DMS 273 (cell line): ENCODE measurements around the gene XIRP2.
"Not testable (repeated sequence)": the region's sequence is repeated elsewhere in the genome, so short reads cannot be mapped to it uniquely, and the experiment has no call there.

Experiments
- DNase-seq: peaks from one replicate; lab custom pipeline; 2025; ENCODE audit not compliant: unreplicated experiment; lab: John Stamatoyannopoulos, UW

The XIRP2 gene

DNA sequence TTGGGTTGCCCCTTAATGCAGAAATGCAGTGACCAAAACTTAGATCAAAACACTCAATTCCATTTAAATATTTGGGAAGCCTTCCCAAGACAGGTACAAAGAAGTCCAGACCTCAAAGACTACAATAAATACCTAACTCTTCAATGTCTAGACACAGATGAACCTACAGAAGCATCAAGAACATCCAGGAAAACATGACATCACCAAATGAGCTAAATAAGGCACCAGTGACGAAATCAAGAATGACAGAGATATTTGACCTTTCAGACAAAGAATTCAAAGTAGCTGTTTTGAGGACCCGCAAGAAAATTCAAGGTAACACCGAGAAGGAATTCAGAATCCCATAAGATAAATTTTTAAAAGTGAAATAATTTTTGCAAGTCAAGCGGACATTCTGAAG is 140.2 kb downstream of the XIRP2 start:
- no peak for DNase-seq

DNA sequence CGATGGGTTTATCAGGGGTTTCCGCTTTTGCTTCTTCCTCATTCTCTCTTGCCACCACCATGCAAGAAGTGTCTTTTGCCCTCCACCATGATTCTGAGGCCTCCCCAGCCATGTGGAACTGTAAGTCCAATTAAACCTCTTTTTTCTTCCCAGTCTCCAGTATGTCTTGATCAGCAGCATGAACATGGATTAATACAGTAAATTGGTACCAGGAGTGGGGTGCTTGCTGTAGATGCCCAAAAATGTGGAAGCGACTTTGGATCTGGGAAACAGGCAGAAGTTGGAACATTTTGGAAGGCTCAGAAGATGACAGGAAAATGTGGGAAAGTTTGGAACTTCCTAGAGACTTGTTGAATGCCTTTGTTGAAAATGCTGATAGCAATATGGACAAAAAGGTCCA is 146.7 kb downstream of the XIRP2 start:
- not testable (repeated sequence) for DNase-seq

DNA sequence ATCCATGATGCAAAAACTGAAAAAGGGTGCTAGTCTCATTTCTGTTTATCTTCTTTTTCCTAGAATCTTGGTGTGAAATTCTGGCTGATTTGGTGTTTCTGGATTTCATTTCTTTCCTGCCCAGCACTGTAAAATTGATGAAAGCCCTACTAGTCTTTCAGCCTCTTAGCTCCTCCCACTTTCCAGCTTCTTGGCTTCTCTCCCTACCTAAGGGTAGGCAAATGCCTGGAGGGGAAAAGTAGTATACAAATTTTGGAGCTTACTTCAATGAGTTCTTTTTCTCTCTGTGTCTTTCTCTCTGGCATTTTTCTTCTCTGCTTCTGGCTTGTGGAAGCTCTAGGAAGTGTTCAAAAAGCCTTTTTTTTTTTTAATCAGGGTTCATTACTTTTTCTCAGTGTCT is 160.5 kb downstream of the XIRP2 start:
- DNase-seq: no peak

DNA sequence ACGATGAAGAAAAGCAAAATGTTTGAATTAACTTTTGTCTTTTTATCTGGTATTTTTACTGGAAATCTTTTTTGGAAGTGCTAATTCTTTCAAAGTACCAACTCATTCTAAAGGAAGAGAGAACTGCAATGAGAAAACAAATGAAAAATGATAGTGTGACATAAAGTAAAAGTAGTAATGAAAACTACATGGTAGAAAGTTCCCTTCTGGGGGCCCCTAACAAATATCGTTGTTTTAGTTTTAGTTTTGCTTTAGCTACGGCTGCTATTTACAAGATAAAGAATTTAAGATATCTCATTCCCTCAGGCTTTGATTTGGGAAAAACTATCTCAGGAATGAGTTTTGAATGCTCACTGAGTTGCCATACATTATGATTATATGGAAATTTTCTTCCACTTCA is 161.4 kb downstream of the XIRP2 start:
- DNase-seq: no peak

DNA sequence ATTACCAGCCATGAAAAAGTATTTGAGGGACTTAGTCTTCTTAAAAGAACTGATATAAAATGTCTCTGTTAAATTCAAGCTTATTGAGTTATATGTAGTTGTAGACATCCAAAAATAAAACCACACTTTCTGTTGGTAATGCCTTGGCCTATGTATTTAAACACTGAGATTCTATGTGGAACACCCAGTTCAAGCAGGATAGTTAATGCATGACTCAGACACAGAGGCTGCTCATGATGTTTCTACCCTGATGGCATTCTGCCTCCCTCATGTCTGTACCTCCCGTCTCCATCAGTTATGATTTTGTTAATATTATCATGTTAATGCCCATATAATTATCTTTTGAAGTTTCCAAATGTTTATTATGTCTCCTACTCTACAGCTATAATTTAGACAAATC is 164.5 kb downstream of the XIRP2 start:
- DNase-seq: no peak

DNA sequence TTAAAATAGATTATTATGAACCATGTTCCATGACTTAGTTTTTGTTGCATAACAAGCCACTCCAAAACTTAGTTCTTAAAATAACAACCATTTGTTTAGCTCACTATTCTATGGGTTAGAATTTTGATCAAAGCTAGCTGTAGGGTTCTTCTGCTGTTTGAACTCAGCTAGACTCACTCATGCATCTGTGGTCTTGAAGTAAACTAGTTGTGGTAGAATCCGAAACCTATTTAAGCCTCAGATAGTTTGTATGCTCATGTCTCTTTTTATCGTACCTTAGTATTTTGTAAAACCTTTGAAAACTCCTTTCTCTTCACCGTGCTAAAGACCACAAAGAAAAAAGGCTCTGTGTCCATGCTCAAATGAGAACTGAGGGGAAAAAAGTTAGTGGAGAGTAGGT is 166.6 kb downstream of the XIRP2 start:
- DNase-seq: no peak

DNA sequence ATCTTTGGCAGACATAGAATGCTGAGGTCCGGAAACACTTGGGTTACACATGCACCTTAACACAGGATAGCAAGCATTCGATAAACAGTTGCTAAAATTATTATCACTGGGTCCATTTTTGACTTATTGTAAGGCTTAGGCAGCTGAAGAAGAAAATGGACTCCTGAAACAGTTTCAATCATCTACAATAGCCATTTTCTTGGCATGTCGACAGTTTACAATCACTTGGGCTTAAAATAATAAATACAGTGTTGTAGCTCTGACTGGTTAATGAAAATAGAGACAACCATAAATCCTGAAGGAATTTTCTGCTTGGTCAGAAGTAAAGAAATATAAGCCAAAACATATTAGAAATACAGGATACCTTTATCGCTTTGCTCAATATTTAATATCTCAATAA is 169.2 kb downstream of the XIRP2 start:
- DNase-seq: no peak

DNA sequence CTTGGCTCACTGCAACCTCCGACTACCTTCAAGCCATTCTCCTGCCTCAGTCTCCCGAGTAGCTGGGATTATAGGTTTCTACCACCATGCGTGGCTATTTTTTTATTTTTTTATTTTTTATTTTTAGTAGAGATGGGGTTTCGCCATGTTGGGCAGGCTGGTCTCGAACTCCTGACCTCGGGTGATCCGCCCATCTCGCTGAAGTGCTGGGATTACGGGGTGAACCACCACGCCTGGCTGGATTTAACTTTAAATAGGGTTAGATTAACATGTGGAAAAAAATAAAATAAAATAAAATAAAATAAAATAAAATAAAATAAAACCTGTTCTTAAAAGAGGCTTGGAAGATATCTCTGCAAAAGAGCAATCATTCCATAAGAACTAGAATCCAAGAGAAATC is 170.9 kb downstream of the XIRP2 start:
- DNase-seq: no peak

DNA sequence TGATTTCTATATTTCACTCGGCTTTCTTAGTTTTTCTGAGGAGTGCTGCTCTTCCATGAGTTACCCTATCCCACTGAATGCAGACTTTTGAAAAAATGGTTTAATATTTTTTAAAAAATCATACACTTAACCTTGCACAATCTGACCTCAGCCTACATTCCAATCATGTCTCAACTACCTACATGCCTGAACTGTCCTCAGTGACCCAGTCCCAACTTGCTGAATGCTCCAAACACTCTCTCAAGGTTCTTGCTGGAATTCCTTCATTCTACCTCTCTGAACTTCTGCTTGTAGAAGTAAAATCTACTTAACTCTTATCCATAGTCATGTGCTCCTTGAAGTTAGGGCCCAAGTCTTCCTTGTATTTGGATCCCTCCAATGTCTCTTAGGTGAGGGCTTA is 181.6 kb downstream of the XIRP2 start:
- DNase-seq: no peak

DNA sequence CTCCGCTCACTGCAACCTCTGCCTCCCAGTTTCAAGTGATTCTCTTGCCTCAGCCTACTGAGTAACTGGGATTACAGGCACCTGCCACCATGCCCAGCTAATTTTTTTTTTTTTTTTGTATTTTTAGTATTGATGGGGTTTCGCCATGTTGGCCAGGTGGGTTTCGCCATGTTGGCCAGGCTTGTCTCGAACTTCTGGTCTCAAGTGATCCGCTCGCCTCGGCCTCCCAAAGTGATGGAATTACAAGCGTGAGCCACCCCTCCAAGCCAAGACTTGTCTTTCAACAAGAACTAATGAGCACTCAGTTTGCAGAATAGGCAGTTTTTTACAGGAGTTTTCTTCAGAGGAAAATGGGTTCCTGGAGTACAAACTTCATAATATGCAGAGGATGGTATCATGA is 187.4 kb downstream of the XIRP2 start:
- DNase-seq: not testable (repeated sequence)

DNA sequence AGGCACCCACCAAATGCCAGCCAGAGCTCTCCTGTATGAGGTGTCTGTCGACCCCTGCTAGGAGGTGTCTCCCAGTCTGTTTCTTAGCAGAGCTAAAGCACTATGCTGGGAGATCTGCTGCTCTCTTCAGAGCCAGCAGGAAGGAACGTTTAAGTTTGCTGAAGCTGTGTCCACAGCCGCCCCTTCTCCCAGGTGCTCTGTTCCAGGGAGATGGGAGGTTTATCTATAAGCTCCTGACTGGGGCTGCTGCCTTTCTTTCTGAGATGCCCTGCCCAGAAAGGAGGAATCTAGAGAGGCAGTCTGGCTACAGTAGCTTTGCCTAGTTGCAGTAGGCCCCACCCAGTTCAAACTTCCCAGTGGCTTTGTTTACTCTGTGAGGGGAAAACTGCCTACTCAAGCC is 210.7 kb downstream of the XIRP2 start:
- not testable (repeated sequence) for DNase-seq

DNA sequence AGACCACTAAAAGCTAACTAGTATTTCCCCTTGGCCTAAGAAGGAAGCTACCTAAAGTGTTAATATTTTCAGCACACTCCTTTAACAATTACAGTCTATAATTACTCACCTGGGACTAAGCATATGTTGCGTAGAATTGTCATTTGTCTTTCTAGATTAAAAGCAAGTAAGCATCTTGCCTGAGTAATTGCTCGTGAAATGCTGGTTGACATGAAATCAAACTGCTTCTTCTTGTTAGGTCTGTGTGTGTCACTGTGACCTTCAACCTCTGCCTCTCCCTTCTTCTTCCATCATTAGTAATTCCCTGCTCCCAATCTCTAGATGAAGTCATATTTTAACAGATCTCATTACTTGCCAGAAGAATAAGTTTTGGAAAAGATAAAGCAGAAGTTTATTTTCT is 212.2 kb downstream of the XIRP2 start:
- DNase-seq: no peak

DNA sequence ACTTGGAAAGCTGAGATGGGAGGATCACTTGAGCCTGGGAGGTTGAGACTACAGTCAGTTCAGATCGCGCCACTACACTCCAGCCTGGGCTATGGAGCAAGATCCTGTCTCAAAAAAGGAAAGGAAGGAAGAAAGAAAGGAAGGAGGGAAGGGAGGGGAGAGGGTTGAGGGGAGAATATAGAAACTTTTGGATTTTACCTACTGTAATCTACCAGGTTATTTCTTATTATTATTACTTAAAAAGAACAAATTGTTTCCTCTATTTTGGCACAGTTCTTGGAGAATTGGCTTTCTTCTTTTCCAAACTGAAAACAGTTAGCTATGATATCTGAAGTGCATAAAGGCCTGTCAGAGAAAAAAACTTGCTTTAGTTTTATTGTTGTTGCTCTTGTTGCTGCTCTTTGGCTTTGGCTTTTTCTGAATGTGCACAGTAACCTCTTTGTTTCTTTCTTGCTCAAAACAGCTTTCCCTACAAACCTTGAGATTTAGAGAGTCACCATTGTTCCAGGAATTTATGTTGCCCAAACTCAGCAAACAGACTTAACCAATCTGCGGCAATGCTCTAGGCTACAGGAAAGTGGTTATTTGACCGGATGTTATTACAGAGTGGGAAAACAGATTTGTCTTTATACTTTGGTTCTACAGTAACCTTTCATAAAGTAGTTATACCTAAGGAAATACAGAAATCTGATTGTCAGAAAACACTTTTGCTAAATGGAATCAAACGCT is 214.9 kb downstream of the XIRP2 start:
- no peak for DNase-seq

DNA sequence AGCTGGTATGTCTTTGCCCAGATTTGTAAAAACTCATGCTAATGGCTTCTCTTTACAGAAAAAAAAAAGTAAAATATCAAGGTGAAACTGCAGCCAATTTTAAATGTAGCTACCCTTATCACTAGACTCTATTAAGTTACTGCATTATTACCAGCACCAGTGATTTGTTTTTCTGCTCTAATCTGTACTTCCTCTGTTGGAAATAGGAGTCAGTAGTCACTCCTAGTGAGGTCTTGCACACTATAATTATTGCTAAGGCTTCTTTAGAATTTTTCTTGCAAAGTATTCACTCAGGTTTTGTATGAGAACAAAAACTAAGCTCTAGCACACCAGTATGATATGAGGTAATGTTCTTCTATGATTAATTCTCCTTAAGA is 215.5 kb downstream of the XIRP2 start:
- no peak for DNase-seq

DNA sequence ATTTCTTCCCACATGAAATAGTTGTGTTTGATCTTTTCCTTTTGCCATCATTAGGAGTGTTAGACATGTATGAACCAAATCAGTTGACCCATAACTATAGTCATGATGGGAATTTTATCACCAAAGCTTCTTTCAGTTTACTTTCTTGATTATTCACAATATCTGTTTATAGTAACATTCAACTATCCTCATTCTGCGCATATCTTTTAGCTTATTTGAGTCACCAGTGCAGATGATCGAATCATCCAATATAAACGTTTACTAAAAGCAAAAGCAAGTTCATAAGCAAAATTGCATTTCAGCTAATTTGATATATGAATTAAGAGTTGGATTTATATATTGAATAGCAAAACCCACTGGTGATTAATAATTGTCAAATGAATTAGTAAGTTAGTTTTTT is 216.4 kb downstream of the XIRP2 start:
- DNase-seq: no peak

DNA sequence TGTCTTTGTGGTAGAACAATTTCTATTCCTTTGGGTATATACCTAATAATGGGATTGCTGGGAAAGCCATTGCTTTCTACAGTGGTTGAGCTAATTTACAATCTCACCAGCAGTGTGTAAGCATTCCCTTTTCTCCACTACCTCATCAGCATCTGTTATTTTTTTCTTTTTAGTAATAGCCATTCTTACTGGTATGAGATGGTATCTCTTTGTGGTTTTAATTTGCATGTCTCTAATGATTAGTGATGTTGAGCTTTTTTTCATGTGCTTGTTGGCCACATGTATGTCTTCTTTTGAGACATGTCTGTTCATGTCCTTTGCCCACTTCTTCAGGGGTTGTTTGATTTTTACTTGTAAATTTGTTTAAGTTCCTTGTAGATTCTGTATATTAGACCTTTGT is 221.4 kb downstream of the XIRP2 start:
- DNase-seq: not testable (repeated sequence)

DNA sequence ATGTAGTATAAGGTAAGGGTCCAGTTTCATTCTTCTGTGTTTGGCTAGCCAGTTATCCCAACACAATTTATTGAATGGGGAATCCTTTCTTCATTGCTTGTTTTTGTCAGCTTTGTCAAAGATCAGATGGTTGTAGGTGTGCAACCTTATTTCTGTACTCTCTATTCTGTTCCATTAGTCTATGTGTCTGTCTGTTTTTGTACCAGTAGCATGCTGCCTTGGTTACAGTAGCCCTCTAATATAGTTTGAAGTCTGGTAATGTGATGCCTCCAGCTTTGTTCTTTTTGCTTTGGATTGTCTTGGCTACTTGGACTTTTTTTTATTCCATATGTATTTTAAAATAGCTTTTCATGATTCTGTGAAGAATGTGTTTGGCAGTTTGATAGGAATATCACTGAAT is 222.1 kb downstream of the XIRP2 start:
- DNase-seq: no peak

DNA sequence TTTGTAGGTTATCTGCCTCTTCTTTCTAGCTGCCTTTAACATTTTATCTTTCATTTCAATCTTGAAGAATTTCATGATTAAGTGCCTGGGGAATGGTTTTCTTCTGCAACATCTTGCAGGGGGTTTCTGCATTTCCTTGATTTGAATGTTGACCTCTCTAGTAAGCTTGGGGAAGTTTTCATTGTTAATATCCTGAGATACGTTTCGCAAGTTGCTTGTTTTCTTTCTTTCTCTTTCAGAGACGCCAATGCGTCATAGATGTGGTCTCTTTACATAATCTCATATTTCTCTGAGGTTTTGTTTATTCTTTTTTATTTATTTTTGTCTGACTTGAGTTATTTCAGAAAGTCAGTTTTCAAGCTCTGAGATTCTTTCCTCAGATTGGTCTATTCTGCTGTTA is 225.7 kb downstream of the XIRP2 start:
- no peak for DNase-seq

DNA sequence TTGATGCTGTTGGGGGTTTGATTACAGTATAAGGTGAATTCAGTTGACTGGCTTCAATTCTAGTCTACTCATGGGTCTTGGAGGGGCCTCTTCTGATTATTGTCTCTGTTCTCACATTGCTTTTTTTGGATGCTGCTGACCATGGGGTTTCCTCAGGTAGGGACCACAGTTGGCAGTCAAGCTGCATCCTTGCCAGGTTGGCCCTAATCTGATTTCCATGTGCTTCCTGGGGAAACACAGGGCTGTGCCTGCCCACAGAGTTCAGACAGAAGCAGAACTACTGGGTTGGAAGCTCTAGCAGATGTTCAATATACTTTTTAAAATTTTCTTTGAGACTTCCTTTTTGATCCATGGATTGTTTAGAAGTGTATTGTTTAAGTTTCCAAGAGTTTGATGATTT is 227.3 kb downstream of the XIRP2 start:
- no peak for DNase-seq

DNA sequence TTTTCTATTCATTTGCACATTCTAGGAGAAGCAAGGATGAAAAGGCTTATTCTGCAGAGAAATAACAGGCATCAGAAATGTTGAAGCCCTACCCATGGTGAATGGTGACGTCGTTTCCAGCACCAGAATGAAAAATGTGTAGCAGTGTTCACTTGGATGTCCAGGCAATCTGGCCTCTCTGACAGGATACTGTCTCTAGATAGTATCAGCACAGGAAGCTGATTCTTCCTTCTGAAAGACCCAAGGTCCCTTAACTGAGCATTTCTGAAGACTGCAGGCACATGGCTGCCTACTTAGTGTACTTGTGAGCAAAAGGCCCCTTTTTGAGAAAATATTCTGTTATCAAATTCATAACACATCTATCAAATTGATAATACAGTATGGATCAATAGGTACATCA is 234.1 kb downstream of the XIRP2 start:
- no peak for DNase-seq

DNA sequence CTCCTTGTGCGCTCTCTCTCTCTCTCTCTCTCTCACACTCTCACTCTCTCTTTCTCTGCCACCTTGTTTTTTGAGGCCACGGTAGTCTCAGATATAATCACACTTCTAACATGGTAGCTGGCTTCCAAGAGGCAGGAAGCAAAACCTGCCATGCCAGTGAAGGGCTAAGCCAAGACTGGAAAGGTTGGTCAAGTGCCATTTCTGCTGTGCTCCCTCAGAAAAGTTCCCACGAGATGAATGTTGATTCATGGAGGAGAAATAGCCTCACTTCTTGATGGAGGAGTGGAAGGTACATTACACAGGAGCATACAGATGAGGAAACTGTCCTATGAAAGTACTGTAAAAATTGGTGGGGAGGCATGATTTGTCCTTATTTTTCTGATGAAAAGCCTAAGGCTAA is 237.9 kb downstream of the XIRP2 start:
- no peak for DNase-seq

DNA sequence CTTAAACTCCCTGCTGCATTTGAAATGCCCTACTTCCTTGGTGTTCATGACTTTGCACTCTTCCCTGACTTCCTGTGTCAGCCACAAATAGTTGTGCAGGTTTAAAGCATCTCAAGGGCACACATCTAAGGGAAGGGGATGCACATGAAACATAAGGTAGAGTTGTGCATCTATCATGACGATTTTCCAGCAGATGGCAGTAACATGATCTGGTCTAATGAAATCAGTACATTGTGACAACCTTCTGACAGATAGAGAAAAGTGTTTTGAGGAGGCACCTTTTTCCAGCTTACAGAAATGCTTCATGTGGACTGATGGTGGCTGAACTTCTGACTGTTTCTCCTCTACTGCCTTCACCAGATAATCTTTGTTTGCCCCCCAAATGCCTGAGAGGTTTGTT is 238.9 kb downstream of the XIRP2 start:
- DNase-seq: peak; percentile 71

DNA sequence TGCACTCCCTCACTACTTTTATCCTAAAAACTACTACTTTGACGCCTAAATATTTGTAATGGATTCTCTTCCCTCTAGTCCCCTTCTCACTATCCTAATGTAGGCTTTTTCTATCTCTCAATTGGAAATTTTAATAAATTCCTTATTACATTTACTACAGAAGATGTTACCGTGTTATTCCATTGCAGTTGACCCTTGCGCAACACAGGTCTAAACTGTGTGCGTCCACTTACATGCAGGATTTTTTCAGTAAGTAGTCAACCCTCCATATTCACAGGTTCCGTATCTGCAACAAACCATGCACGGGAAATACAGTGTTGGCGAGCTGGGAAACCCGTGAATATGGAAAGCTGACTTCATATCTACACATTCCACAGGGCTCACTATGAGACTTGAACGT is 239.8 kb downstream of the XIRP2 start:
- DNase-seq: no peak

DNA sequence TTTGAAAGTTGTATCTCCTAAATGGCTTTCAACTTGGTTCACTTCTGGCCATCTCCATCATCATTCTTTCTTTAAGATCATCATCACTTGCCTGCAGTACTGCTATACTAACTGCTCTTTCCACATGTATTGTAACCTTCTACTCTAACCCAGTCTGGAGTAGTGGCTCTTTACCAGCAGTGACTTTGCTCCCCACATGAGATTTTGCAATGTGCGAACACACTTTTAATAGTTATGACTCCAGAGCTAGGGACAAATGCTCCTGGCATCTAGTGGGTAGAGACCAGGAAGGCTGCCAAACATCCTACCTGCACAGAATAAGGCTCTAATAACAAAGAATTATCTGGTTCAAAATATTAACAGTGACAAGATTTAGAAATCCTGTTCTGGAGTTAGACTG is 243.8 kb downstream of the XIRP2 start:
- DNase-seq: no peak
